IPS-11a (cell line): ENCODE results near the gene GPR149.
"Not testable (repeated sequence)": the region's sequence is repeated elsewhere in the genome, so short reads cannot be mapped to it uniquely, and the experiment has no call there.

ENCODE experiments used
- H3K4me3 ChIP-seq: one replicate; pipeline ENCODE4 v1.5.1; 2013; ENCODE audit warnings: low read depth, low read length, control low read depth

GPR149 gene, protein sequence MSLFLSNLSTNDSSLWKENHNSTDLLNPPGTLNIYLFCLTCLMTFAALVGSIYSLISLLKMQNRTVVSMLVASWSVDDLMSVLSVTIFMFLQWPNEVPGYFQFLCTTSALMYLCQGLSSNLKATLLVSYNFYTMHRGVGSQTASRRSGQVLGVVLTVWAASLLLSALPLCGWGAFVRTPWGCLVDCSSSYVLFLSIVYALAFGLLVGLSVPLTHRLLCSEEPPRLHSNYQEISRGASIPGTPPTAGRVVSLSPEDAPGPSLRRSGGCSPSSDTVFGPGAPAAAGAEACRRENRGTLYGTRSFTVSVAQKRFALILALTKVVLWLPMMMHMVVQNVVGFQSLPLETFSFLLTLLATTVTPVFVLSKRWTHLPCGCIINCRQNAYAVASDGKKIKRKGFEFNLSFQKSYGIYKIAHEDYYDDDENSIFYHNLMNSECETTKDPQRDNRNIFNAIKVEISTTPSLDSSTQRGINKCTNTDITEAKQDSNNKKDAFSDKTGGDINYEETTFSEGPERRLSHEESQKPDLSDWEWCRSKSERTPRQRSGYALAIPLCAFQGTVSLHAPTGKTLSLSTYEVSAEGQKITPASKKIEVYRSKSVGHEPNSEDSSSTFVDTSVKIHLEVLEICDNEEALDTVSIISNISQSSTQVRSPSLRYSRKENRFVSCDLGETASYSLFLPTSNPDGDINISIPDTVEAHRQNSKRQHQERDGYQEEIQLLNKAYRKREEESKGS

DNA sequence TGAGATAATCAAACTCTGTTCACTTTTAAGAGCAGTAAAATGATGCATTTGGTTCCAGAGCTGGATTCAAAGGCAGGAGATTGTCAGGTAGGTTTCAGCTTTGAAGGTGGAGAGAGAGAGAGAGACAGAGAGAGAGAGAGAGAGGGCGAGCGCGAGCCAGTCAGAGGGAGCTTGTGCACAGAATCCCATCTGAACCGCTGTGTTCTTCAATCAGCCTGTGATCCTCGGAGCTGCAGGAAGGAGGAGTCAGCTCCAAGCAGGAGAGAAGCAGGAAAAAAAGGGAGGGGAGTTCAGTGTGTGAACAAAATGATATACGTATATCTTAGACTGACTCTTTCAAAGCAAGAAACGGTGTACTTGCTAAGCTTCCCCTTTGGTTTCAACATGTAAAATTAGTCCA lies at the start of gene GPR149:
Gene GPR149, minus strand, starts transcription at position 177 of the 400 bp plus-strand sequence. CDS start 575 bp downstream, outside the sequence.
- H3K4me3 ChIP-seq: peak within 1 kb of the TSS; percentile 41

DNA sequence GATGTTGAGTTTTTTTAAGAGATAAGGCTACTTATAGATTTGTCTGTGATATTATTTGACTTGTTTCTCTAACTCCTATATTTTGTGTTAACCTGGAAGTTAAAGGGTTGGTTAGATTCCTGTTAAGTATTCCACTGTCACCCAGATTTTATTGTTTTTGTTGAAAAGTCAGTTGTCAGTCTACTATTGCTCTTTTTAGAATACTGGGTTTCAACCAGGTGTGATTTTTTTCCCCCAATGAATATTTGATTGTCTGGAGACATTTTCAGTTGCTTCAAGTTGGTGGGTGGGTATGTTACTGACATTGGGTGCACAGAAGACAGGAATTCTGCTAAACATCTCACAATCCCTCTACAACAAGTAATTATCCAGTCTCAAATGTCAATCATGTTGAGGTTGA lies 43.8 kb upstream of the GPR149 start:
- H3K4me3 ChIP-seq: no peak overlapping the region

DNA sequence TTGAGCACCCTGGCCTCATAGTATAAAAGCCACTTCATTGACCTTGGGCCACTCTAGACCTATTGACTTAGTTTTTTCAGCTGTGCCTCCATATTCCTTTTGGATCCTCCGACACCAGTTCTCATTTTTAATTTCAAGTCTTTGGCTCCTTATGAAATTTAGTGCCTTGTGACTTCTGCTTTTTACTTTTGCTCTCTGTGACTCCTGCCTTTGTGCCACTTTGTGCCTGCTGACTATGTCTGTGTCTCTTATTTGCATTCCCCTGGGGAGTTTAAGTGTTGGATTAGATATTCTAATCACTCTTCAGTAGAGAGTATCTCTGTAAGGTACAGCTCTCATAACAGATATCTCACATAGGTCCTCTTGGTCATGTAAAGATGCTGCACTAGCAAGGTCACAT lies 39.6 kb upstream of the GPR149 start:
- no peak overlapping the region for H3K4me3 ChIP-seq

DNA sequence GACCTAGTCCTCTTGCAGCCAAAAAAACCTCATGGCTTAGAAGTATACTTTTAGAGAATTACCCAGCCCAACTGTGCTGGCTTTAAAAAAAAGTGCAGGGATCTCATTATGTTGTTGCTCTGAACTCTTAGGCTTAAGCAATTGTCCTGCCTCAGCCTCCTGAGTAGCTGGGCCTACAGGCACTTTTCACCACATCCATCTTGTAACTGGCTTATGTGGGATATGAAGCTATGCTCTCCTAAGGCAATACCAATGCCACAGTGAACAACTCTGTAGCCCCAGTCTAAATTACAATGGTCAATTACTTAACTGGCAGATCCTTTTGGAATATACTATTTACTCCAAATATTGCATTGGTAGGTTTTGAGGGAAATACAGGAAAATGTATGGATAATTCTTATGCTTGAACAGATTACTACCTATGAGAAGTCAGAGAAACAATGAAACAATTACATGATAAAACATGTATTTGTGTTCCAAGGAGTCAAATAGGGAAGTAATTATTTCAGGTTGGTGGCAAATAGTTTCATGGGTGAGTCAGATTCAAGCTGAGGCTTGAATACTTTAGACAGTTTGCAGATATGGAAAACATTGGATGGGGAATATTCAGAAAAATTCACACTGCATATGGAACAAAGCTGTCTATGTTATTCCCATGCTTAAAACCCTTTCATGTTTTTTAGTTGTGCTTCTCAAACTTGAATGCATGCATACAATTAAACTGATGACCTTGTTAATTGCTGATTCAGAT lies 34.6 kb upstream of the GPR149 start:
- no peak overlapping the region for H3K4me3 ChIP-seq

DNA sequence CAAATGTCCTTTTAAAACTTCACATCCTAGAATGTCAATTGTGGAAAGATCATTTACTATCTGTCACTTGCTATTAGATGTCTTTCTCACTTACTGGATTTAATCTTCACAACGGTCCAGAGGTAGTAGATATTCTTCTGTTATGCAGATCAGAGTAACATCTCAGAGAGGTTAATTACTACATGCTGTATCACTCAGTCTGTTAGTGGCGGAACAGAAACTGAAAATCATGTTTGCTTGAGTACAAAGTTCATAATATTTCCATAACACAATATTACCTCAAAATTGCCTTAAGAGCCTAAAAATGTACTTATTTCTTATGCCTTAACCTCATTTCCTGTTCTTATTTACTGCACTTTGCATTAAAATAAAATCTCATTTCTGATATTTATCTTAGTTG lies 28.6 kb upstream of the GPR149 start:
- H3K4me3 ChIP-seq: no peak overlapping the region

DNA sequence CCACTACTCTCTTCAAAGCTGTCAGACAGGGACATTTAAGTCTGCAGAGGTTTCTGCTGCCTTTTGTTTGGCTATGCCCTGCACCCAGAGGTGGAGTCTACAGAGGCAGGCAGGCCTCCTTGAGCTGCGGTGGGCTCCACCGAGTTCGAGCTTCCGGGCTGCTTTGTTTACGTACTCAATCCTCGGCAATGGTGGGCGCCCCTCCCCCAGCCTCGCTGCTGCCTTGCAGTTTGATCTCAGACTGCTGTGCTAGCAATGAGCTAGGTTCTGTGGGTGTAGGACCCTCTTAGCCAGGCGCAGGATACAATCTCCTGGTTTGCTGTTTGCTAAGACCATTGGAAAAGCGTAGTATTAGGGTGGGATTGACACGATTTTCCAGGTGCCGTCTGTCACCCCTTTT lies 9.1 kb upstream of the GPR149 start:
- not testable (repeated sequence) for H3K4me3 ChIP-seq

DNA sequence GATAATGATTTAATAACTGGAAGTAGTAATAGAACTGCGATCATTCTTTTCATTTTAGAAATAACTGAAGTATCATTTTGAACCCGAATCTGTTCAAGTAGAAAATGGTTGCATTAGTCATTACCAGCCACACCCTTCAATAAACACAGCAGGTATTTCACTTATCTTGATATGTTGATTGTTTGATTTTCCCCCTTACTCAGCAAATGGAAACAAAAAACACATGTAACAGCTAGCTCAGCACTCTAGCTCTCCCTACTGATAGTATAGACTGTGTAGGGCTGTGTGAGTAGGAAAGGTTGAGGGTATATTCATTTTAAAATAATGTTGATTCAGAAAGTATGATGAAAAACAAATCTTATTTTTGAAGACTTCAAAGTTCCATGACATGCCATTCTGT lies 1.1 kb upstream of the GPR149 start:
- H3K4me3 ChIP-seq: no peak overlapping the region

DNA sequence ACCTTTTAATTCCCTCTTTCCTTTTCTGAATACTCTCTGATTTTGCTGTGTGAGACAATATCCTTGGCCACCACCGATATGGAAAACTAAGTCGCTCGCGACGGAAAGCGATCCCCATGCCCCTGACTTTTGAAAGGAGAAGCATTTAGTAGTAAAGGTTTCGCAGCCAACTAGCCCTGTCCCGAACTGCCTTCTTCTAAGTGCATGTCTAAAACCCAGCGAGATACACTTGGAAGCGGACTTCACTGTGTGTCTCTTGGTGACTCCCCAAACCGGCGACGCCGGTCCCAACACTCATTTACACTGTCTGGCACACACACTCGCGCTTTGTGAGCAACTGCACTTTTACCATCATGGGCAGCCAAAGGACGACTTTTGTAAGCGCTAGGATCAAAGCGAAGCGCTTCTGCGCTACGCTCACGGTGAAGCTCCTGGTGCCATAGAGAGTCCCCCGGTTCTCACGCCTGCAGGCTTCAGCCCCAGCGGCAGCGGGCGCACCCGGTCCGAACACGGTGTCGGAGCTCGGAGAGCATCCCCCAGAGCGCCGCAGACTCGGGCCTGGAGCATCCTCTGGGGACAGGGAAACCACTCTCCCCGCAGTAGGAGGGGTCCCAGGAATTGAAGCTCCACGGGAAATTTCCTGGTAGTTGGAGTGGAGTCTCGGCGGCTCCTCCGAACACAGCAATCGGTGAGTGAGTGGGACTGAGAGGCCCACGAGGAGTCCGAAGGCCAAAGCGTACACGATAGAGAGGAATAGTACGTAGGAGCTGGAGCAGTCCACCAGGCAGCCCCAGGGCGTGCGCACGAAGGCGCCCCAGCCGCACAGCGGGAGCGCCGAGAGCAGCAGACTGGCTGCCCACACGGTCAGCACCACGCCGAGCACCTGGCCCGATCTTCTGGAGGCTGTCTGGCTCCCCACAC lies 1.4 kb downstream of the GPR149 start:
- peak overlapping the region; percentile 41 for H3K4me3 ChIP-seq

DNA sequence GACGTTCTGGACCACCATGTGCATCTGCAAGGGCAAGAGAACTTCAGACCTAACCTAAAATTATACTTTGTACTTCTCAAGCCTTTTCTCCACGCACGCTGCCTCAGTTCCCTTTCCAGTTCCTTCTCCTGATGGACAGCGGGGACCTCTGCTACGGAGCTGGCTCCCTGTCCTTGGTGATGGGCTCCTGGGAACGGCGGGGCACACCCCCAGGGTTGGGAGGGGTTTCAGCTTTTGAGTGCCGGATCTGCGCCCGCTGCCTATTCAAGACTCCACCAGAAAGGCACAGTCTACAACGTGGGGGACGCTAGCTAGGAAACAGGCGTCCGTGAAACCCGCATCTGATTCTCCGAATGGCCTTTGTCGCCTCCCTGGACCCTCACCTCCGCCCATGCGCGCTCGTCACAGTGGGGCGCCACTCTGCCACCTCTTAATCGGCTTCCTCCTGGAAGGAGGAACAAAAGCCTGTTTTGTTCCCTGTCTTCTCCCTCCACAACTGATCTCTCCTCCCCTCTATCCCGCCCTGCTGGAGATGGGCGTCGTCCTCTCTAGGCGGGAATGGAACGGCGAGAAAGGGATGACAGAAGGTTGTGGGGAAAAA lies 2.2 kb downstream of the GPR149 start:
- peak overlapping the region; percentile 41 for H3K4me3 ChIP-seq

DNA sequence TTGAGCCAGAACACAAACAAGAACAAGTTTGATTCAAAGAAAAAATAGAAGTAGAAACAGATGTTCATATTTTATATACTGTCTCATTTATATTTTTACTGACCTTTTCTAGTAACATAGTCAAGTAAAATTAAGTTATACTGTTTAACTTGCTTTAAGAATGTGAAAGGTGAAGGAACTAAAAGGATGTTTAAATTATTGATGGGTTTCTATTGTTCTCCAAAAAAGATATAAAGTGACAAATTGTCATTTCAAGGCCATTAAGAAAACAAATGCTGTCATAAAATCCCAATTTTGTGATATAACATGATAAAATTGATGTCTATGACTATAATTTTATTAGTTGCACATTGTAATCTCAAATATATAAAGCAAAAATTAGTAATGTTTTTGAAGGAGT lies 7.3 kb downstream of the GPR149 start:
- no peak overlapping the region for H3K4me3 ChIP-seq

DNA sequence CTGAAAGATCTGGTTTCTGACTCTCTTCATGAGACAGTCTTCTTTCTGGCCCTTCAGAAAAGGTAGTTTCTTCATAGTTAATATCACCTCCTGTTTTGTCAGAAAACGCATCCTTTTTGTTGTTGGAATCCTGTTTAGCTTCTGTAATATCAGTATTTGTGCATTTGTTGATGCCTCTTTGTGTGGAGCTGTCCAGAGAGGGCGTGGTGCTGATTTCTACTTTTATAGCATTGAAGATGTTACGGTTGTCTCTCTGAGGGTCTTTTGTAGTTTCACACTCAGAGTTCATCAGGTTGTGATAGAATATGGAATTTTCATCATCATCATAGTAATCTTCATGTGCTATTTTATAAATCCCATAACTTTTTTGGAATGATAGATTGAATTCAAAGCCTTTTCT lies 8.9 kb downstream of the GPR149 start:
- no peak overlapping the region for H3K4me3 ChIP-seq

DNA sequence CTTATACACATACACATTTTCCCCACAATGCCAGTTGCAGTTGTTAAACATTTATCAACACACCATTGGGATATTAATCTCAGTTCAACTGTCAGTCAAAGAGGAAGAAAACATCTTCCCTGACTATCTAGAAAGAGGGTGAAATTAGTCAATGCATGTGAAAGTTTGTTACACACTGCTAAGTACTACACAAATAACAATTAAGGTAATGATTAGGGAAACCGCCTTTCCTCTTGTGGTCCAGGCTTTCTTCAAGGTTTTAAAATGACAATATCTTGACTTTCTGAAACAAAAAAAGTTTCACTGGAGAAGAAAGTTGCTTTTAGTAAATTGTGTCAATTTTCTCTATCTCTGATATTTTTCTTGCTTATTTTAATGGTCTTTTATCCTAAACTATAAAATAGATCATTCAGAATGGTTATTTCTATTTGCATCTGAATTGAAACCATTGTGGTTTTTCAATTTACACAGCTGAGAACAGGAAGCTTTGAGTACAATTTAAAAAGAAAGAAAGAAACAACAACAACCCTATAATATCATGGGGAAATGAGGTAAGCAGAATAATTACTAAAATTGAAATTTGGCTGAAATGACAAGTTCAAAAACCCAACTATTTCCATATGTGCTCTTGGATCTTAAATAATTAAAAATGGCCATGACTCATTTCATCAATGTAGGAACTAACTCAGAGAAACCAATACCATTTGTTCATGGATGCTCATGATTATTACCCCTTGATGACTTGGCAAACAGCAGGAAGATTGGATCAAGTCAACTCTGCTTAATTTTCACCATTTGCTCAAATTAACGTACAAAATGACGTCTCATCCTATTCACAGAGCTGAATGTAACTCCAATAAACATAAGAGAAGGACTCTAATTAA lies 31.7 kb downstream of the GPR149 start:
- no peak overlapping the region for H3K4me3 ChIP-seq

DNA sequence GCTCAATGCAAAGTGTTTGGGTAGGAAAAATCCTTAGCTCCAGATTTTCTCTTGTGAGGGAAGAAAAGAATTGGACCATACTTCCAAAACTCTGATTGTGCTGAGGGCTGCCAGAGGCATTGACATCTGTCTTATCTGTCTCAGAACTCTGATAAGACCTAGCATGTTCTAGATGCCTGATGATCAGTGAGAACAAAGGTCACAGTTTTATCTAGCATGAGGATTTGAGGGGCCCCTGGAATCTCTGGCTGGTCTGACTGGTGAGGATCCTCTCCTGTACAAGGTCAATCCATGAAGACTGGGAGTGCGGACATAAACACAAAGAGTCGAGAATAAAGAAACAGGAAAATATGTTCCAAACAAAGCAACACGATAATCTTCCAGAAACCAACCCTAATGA lies 40.1 kb downstream of the GPR149 start:
- H3K4me3 ChIP-seq: no peak overlapping the region

DNA sequence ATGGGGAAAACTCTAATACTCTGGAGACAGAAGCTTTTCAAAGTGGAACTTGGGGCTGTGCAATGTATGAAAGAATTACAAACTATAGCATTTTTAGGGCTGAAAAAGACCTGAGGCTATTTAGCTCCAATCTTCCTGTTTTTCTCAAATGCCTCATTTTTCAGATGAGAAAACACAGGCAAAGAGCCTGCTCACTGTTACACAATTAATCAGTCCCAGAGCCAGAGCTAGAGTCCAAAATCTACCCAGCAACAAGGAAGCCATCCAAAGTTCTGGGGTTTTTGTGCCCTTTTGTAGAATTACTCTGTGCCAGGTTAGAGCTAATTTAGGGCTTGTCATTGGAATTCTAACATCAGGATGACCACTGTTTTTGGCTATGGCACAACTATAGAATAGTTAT lies 45.5 kb downstream of the GPR149 start:
- H3K4me3 ChIP-seq: no peak overlapping the region

DNA sequence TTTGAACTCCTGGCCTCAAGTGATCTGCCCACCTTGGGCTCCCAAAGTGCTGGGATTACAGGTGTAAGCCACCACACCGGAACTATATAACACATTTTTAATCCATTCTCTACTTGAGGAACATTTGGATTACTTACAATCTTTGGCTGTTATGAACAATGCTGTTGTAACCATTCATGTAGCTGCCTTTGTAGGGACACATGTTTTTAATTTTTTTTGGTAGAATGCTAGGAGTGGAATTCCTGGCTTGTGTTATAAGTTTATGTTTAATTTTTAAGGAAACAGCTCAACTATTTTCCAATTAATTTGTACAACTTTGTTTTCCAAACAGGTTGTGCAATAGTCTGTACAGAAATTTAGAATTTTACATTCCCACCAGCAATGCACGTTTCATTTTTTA lies 51.7 kb downstream of the GPR149 start:
- no peak overlapping the region for H3K4me3 ChIP-seq

DNA sequence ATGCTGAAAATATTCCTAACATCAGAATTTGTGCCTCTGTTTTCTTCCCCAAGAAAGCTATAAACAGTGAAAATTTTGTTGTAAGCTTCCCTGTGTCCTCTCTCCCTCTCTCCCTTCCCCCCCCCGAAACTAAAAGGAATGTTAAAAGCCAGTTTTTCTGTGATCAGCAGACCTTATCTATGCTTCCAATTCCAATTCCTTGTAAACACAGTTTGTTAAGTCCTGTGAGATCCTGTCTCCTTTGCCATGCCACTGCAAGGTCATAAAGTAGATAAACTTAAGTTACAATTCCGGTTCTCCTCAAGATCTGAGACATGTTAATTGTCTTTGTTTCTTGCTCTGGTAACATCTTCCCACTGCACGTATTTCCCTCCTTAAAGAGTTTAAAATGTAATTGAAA lies 62.8 kb downstream of the GPR149 start:
- no peak overlapping the region for H3K4me3 ChIP-seq

DNA sequence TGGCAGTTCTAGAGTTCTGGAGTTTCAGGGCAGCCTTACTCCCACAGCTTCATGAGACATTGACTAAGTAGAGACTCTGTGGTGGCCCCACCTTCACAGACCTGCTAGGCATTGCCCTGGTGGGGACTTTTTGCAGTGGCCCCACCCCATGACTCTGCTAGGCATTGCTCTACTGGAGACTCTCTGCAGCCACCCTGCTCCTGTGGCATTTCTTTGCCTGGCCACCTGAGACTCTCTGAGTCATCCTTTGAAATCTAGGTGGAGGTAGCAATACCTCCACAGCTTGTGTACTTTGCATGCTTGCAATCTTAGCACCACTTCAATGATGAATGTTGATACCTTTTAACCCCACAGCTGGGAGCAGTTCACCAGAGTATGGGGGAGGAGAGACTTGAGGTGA lies 65.1 kb downstream of the GPR149 start:
- H3K4me3 ChIP-seq: no peak overlapping the region

DNA sequence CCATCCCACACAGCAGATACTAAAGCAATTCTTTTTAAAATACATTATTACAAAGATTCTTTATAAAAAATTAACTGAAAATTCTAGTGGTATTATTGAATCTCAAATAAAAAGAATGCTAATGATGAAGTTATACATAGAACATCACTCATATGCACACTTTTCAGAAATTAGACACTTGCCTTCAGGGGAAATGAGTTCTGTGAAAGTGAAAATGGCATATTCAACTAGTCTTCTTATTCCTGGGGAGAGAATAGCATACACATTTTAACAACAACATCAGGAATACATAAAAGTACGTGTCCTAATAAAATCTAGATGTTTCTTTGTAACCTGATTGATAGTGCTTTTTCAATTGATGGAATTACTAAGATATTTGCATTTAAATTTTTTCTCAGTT lies 68.9 kb downstream of the GPR149 start:
- no peak overlapping the region for H3K4me3 ChIP-seq

DNA sequence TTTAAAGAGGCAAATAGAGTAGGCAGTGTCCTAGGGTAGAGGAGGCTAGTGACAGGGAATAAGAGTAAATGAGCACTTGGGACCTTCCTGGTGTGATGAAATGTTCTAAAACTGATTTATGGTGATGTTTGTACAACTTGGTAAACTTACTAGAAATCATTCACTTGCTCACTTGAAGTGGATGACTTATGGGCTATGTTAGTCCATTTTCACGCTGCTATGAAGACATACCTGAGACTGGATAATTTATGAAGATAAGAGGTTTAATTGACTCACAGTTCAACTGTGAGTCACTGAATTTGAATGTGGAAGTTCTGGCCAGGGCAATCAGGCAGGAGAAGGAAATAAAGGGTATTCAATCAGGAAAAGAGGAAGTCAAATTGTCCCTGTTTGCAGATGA lies 74.0 kb downstream of the GPR149 start:
- no peak overlapping the region for H3K4me3 ChIP-seq
